Measurements from ENCODE around the gene MEOX2.

DNA sequence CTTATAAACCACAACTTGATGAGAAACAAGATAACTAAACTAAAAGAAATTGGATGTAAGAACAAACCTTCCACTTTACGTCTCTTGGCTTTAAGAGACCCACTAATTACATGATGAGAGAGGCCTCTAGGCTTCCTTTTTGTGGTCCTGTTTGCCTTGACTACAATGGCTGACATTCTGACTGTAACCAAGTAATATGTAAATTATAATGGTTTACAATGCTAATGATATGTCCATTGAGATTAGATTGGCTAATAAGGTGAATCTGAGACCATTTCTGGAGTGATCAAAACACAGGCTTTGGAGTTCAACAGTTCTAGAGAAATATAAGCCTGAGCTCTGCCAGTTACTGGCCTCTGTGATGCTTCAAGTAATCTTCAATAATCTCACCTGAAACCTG is 85.3 kb downstream of the MEOX2 start:
- TF ChIP-seq EZH2 (IDR thresholded peaks at IDR 0.05; ENCODE audit: insufficient read depth, poor library complexity, severe bottlenecking): no peak
- TF ChIP-seq EZH2phosphoT487 (IDR thresholded peaks at IDR 0.05; ENCODE audit: insufficient read depth, low read depth): no peak
